Measurements from ENCODE around the gene ABCB9. TPM values are rescaled to one million over a fixed set of nuclear protein-coding genes. Genes with fewer than 3 reads are reported as not detected.
A peak's percentile ranks its signal among the peaks of the same experiment; 100 is the strongest.

Gene ABCB9
- total RNA-seq, 1 experiment from 2014 or later: 14.7 TPM

- Histone ChIP-seq H3K27me3 (ENCODE audit: insufficient read depth, low read length) (no peaks in the 10 kb centered on the region), H4K20me1 (ENCODE audit: insufficient read depth) (peaks cover 28% of the 10 kb centered on the region; the same call in 1 of the 2 replicates), H2AFZ (ENCODE audit: low read depth, low read length, poor library complexity, severe bottlenecking) (no peak overlapping the region), H3K36me3 (ENCODE audit: control insufficient read depth in 1 of 2, insufficient read depth in 2 of 2, low read length in 2 of 2) (no peaks in the 10 kb centered on the region), H3K4me2 (ENCODE audit: low read length) (peak overlapping the region; percentile 86), H3K27ac (ENCODE audit: low read depth, low read length) (peak overlapping the region; percentile 82; the same call in 1 of the 2 replicates), H3K9ac (ENCODE audit: low read length) (peak overlapping the region; percentile 69), H3K9me2 (ENCODE audit: insufficient read depth) (no peaks in the 10 kb centered on the region), H3K4me1 (ENCODE audit: control insufficient read depth in 1 of 2, insufficient read depth in 2 of 2, low read length in 2 of 2) (peaks cover 50 to 87% of the 10 kb centered on the region in 2 experiments), H3K9me3 (ENCODE audit: control insufficient read depth in 1 of 2, insufficient read depth in 1 of 2, low read depth in 1 of 2, low read length in 2 of 2) (no peaks in the 10 kb centered on the region), H3K4me3 (replicated peaks in 1 of 2; ENCODE audit: low read depth in 1 of 2, low read length in 2 of 2) (no peak overlapping the region), H3K79me2 (ENCODE audit: insufficient read depth, low read length) (peaks cover 99% of the 10 kb centered on the region)
- TF ChIP-seq MAX (IDR thresholded peaks at IDR 0.05) (no peak), EGR1 (IDR thresholded peaks at IDR 0.05; ENCODE audit: low read depth) (no peak), EZH2phosphoT487 (IDR thresholded peaks at IDR 0.05; ENCODE audit: borderline replicate concordance) (no peak), JUND (IDR thresholded peaks at IDR 0.05) (no peak), ZNF274 (IDR thresholded peaks at IDR 0.05; ENCODE audit: low read depth, low read length) (no peak), FOSL1 (IDR thresholded peaks at IDR 0.05; ENCODE audit: low read depth) (no peak)
- TF ChIP-seq, protein P1, sequence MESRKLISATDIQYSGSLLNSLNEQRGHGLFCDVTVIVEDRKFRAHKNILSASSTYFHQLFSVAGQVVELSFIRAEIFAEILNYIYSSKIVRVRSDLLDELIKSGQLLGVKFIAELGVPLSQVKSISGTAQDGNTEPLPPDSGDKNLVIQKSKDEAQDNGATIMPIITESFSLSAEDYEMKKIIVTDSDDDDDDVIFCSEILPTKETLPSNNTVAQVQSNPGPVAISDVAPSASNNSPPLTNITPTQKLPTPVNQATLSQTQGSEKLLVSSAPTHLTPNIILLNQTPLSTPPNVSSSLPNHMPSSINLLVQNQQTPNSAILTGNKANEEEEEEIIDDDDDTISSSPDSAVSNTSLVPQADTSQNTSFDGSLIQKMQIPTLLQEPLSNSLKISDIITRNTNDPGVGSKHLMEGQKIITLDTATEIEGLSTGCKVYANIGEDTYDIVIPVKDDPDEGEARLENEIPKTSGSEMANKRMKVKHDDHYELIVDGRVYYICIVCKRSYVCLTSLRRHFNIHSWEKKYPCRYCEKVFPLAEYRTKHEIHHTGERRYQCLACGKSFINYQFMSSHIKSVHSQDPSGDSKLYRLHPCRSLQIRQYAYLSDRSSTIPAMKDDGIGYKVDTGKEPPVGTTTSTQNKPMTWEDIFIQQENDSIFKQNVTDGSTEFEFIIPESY (IDR thresholded peaks at IDR 0.05; ENCODE audit: extremely low read depth, insufficient replicate concordance, low read length): no peak
- TF ChIP-seq, protein P2, sequence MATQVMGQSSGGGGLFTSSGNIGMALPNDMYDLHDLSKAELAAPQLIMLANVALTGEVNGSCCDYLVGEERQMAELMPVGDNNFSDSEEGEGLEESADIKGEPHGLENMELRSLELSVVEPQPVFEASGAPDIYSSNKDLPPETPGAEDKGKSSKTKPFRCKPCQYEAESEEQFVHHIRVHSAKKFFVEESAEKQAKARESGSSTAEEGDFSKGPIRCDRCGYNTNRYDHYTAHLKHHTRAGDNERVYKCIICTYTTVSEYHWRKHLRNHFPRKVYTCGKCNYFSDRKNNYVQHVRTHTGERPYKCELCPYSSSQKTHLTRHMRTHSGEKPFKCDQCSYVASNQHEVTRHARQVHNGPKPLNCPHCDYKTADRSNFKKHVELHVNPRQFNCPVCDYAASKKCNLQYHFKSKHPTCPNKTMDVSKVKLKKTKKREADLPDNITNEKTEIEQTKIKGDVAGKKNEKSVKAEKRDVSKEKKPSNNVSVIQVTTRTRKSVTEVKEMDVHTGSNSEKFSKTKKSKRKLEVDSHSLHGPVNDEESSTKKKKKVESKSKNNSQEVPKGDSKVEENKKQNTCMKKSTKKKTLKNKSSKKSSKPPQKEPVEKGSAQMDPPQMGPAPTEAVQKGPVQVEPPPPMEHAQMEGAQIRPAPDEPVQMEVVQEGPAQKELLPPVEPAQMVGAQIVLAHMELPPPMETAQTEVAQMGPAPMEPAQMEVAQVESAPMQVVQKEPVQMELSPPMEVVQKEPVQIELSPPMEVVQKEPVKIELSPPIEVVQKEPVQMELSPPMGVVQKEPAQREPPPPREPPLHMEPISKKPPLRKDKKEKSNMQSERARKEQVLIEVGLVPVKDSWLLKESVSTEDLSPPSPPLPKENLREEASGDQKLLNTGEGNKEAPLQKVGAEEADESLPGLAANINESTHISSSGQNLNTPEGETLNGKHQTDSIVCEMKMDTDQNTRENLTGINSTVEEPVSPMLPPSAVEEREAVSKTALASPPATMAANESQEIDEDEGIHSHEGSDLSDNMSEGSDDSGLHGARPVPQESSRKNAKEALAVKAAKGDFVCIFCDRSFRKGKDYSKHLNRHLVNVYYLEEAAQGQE (IDR thresholded peaks at IDR 0.05; ENCODE audit: low read depth): no peak
- intact Hi-C loops (cut with micrococcal nuclease): loop anchor here (5.0 kb wide), 1 partner anchor 36 kb away; no protein-coding TSS in a partner anchor
- ChIA-PET POLR2A (interaction anchor here (0.6 to 1.1 kb wide), 2 partner anchors 31 to 38 kb away, joined by 3 to 4 read pairs; no protein-coding TSS in a partner anchor), CTCF (no interaction called here), RAD21 (ENCODE audit: low non-redundant PET in 1 of 2, low total read pairs in 2 of 2, uncharacterized antibody in 2 of 2, unreplicated experiment in 2 of 2) (no interaction called here)
- DNase-seq (ENCODE audit: low read depth, low spot score) (no peak), ATAC-seq (no peak)
- no TSS peak for BruUV-seq (replicated peaks)
Observed at GRCh38 chr12:122886161-122886560, 80.1 kb downstream of the ABCB9 start.

Measured in HCT116 (cell line).